GM18499 (cell line): ENCODE results near the gene IL21R.
"Not testable (repeated sequence)": the region's sequence is repeated elsewhere in the genome, so short reads cannot be mapped to it uniquely, and the experiment has no call there.

Source experiments
- ATAC-seq: cut with Tn5 transposase; IDR thresholded peaks from one replicate; pipeline ENCODE4 v1.9.1; 2021; ENCODE audit warnings: moderate number of reproducible peaks; ENCODE audit not compliant: insufficient read depth, unreplicated experiment

Gene IL21R

GRCh38 chr16:27374221-27374803 lies 27.7 kb upstream of the IL21R start:
- ATAC-seq, result peak; percentile 35

GRCh38 chr16:27374804-27375425 lies 27.1 kb upstream of the IL21R start:
- peak; percentile 22 for ATAC-seq

- ATAC-seq, result no peak
Observed at GRCh38 chr16:27377666-27378485, 24.1 kb upstream of the IL21R start.

- no peak for ATAC-seq
Observed at GRCh38 chr16:27378871-27379481, 23.0 kb upstream of the IL21R start.

- no peak for ATAC-seq
Observed at GRCh38 chr16:27379919-27380318, 22.1 kb upstream of the IL21R start.

- ATAC-seq, result no peak
Observed at GRCh38 chr16:27381236-27381635, 20.7 kb upstream of the IL21R start.

- no peak for ATAC-seq
Observed at GRCh38 chr16:27381974-27382855, 19.8 kb upstream of the IL21R start.

GRCh38 chr16:27383556-27384243 lies 18.3 kb upstream of the IL21R start:
- ATAC-seq, result no peak

GRCh38 chr16:27384425-27384824 lies 17.5 kb upstream of the IL21R start:
- no peak for ATAC-seq

GRCh38 chr16:27385398-27385797 lies 16.6 kb upstream of the IL21R start:
- ATAC-seq, result no peak

- no peak for ATAC-seq
Observed at GRCh38 chr16:27386674-27387073, 15.3 kb upstream of the IL21R start.

GRCh38 chr16:27387724-27388123 lies 14.2 kb upstream of the IL21R start:
- no peak for ATAC-seq

GRCh38 chr16:27389272-27389961 lies 12.6 kb upstream of the IL21R start:
- ATAC-seq, result no peak

GRCh38 chr16:27390151-27390550 lies 11.8 kb upstream of the IL21R start:
- no peak for ATAC-seq

- no peak for ATAC-seq
Observed at GRCh38 chr16:27392671-27393070, 9.3 kb upstream of the IL21R start.

- ATAC-seq, result no peak
Observed at GRCh38 chr16:27394516-27394915, 7.5 kb upstream of the IL21R start.

GRCh38 chr16:27398341-27398893 lies 3.6 kb upstream of the IL21R start:
- not testable (repeated sequence) for ATAC-seq
